SIG-M5 treated with dmso at 0.1 percent for 504 hours (cell line): ENCODE results near the gene MYO5C.

Experiments
- DNase-seq: peaks from one replicate; lab custom pipeline; 2025; ENCODE audit not compliant: unreplicated experiment; lab: John Stamatoyannopoulos, UW

Gene MYO5C

DNA sequence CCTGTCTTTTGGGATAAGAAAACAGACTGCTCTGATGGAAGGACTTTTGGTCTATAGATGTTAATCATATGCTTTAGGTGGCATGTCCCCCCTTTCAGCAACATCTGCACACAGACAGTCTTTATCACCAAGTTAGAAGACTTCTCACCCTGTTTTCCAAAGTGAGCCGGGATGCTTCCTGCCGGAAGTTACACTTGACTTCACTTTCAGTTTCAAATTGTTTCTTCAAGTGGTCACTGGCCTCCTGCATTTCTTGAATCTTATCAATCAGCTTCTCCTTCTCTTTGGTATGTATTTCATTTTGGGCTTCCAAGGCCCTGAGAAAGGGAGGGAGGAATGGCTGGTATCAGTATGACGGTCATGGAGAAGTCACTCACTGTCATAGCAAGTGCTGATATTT, 77.2 kb downstream of the MYO5C start:
- no peak for DNase-seq

DNA sequence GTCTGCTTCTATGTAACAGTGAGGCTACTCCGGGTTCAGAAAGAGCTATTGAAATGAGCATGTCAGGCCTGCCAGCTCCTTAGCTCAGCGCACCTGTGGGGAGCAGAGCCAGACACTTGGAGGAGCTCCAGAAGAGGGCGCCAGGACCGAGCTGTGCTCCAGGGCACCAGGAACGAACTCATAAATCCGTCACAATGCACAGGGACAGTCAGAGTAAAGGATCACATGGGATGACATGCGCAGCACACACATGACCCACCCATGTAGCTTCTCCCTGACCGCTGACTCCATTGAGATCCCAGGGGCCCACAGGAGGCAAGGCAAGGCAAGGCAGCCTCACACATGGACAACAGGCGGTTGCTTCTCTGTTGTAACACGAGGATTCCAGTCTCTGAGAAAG, 78.4 kb downstream of the MYO5C start:
- DNase-seq: peak; percentile 22

GRCh38 chr15:52214553-52214952, 81.1 kb downstream of the MYO5C start:
- no peak for DNase-seq

- no peak for DNase-seq
Measured at GRCh38 chr15:52213206-52213605, 82.4 kb downstream of the MYO5C start.

DNA sequence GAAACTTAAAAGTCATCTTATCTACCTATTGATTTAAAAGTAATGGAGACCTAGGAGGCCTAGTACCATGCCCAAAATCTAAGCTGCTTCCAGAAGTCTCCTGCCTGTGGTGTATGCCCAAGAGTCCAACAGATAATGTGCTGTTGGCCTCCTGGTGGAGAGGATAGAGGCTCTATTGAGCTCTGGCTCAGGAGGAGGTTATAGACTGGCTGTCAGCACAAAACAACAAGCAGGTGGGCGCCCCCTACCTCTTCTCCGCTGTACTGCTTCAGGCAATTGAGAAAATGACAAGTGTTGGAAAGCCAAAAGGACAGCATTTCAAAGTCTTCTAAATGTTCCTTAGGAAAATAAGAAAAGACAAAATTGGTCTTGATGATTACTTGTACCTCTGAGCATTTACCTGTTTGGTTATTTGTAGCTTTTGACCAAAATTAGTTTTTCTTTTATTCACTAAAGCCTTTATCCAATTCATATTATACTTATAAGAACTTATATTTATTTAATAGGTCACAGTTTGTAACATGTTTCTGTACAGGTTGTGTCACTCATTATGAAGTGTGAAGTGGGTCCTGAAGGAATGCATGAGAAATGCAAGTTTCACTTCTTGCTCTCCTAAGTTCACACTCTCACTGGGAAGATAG, 87.2 kb downstream of the MYO5C start:
- peak; percentile 76 for DNase-seq

DNA sequence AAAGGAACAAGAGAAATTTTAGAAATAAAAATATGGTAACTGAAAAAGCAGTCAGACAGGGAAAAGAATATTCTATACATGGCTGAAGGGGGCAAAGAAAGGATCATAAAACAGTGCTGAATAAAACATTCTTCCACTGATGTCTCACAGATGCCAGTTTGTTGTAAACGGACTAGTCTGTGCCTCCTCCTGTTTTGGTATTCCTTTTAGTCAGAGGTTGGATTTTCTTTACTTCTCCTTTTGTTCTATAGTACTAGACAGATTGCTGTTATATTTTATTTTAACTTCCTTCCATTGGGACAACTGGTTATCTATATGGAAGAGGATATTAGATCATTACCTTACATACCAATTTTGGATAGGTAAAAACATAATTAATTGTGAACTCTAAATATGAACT, 88.4 kb downstream of the MYO5C start:
- no peak for DNase-seq

- no peak for DNase-seq
Measured at GRCh38 chr15:52206446-52206845, 89.2 kb downstream of the MYO5C start.

- no peak for DNase-seq
Measured at GRCh38 chr15:52204657-52205056, 90.9 kb downstream of the MYO5C start.

- DNase-seq: no peak
Measured at GRCh38 chr15:52200831-52201365, 94.7 kb downstream of the MYO5C start.

DNA sequence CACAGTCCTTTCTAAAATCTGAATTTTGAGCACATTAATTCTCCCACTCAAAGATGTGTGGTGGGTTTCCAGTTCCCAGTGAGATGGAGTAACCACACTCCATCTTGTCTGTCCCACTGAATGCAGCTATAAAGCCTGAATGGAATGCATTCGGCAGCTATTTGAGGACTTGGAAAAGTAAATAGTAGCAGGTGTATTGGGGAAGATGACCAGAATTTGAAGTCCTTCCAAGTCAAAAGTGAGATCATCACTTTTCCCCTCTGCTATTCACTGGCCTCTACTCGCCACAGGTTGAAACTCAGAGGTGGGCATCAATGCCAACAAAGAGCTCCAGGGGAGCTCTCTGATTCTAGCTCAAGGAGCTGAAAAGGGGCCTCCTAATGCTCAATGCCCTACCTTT, 96.3 kb downstream of the MYO5C start:
- no peak for DNase-seq

GRCh38 chr15:52196891-52197290, 98.7 kb downstream of the MYO5C start:
- no peak for DNase-seq

DNA sequence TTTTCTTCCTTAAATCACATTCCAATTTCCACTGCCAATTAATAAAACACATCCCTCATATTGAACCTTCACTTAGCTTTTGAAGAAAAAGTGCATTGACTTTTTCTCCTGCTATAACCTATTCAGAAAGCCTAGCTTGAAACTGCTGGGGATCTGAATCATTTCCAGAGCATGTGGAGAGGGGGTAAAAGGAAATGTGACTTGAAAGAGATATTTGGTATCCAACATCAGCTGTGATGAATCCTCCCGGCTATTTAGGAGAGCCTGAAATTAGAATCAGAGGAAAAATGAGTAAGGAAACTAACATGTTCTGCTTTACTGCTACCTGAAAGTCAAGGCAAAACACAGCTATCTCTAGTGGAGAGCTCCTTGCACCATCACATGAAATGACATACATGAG, 101.8 kb downstream of the MYO5C start:
- DNase-seq: no peak

DNA sequence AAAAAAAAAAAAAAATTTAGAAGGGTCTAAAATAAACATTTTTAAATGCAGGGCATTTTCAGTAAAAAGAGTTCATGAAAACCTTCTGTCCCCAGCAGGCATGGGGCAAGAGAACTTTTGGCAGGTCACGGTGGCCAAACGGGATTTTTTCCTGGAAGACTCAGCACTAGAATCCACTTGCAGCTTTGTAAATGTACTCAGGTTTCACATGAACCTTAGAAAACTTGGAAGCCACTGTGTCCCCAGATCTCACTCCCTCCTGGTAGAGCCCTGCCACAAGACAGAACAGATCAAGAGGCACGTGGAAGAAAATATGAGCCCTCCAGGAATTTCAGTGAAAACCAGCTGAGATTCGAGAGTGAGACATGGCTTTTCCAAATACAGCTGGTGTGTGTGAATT, 102.3 kb downstream of the MYO5C start:
- no peak for DNase-seq

- DNase-seq: no peak
Measured at GRCh38 chr15:52191207-52191606, 104.4 kb downstream of the MYO5C start, which contains the start of gene GNB5. Gene GNB5 (minus strand): TSS chr15:52191392. CDS start chr15:52184676, 6,716 bp downstream.

DNA sequence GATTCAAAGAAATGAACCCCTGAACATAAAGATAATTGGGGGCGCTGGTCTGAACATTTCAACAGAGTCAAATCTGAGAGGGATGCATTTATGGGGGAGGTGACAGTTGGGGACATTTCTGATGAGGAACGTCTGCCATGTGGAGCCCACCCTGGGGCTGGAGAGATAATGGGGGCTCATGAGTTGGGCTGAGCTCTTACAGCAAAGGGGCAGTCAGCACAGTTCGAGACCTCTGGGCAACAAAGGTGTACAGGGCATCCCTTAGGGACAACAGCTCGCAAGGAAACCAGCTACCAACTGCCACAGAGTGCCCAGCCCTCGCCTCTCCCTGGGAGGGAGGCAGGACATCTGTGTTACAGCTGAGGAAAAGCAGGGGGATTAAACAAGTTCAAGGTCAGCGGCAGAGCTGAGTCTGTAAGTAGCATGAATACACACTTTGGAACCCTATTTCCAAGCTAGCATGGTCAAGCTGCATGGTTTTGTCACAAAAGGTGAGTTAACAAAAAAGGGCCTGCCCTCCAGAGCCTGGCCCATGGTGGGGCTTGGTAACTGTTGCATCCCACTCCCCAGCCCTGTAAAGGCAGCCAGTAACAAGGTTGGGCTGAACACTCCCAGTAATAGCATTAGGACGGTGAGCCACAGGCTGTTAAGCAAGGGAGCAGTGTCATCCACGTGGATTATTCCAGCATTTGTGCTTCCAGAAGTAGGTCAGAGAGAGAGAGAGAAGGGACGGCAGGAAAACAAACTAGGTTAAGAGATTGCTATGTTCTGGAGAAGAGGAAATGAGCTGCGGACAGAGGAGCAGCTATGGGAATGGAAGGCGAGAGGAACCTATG, 108.7 kb downstream of the MYO5C start:
- DNase-seq: no peak

GRCh38 chr15:52185151-52185561, 110.4 kb downstream of the MYO5C start:
- no peak for DNase-seq

- no peak for DNase-seq
Measured at GRCh38 chr15:52184721-52185120, 110.9 kb downstream of the MYO5C start.

DNA sequence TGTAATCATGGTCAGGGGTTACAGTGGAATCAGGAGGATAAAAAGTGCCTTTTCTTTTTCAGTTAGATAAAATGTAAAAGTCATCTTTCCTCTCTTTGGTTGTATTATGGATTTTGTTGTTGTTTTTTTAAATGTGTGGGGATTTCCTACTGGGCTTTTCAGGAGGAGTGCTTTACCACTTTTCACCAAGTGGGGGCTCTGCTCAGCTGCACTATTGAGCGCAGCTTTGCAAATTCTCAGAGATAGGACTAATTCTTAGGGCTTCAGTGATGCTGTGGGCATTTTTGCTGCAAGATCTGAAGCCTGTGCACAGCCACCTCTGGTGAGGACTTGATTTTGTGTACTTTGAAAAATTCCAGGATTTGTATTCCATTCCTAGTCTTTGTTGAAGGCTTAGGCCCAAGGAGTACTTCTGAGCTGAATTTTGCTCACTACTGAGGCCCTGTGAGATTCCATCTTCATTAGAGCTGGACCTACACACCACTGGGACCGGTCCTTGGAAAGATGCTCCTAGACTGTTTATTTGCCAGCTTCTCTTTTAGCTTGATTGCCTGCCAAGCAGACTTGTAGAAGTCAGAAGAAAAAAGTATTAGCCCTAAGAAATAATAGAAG, 111.9 kb downstream of the MYO5C start:
- DNase-seq: no peak

- DNase-seq: no peak
Measured at GRCh38 chr15:52181938-52182780, 113.4 kb downstream of the MYO5C start.

DNA sequence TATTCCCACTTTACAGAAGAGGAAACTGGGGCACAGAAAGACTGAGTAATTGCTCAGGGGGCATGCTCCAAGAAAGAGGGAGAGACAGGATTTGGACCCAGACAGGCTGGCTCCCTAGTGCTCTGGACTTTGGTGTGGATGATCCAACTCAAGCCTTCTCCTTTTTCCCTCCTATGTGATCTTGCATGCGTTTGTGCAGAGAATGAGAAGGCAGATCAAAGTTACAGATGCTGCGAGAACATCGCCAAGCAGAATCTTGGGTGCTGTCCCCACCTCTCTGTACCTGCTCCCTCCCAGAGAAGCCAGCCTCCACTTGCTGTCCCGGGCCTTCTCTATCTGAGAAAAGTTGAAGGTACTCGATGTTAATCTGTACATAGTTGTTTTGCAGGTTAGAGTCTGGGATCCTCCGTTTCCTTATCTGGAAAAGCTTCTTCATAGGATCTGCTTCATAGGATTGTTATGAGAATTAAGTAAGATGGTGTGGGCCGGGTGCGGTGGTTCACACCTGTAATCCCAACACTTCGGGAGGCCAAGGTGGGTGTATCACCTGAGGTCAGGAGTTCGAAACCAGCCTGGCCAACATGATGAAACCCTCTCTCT, 114.7 kb downstream of the MYO5C start:
- DNase-seq: no peak
